ENCODE results near the gene PKIB. TPM values are rescaled to one million over a fixed set of nuclear protein-coding genes. Genes with fewer than 3 reads are reported as not detected.
"Not testable (repeated sequence)": the region's sequence is repeated elsewhere in the genome, so short reads cannot be mapped to it uniquely, and the experiment has no call there.

Gene PKIB
- polyA plus RNA-seq (ENCODE audit: insufficient read depth in 1 of 5, insufficient read length in 5 of 5, low replicate concordance in 1 of 5) = 1 to 10 TPM; 1.7 to 2.7 (median 2.0) TPM
- long read RNA-seq, donor 1, partial matches to known transcripts = 0 of 1 reads
- long read RNA-seq, donor 1, other reads (novel, unspliced or antisense) = 0 of 1 reads
- long read RNA-seq, donor 2 = 0 reads
- long read RNA-seq, donor 3, partial matches to known transcripts = 0 of 1 reads
- long read RNA-seq, donor 3, other reads (novel, unspliced or antisense) = 0 of 1 reads
- long read RNA-seq, donor 4, partial matches to known transcripts = 0 of 1 reads
- long read RNA-seq, donor 4, other reads (novel, unspliced or antisense) = 0 of 1 reads
- long read RNA-seq, donor 5, partial matches to known transcripts = 0 of 1 reads
- long read RNA-seq, donor 5, other reads (novel, unspliced or antisense) = 0 of 1 reads
- long read RNA-seq, donor 6, partial matches to known transcripts = 0 of 2 reads
- long read RNA-seq, donor 6, other reads (novel, unspliced or antisense) = 0 of 2 reads
- long read RNA-seq, donor 7 = 0 reads
- long read RNA-seq, donor 8 = 0 reads

DNA sequence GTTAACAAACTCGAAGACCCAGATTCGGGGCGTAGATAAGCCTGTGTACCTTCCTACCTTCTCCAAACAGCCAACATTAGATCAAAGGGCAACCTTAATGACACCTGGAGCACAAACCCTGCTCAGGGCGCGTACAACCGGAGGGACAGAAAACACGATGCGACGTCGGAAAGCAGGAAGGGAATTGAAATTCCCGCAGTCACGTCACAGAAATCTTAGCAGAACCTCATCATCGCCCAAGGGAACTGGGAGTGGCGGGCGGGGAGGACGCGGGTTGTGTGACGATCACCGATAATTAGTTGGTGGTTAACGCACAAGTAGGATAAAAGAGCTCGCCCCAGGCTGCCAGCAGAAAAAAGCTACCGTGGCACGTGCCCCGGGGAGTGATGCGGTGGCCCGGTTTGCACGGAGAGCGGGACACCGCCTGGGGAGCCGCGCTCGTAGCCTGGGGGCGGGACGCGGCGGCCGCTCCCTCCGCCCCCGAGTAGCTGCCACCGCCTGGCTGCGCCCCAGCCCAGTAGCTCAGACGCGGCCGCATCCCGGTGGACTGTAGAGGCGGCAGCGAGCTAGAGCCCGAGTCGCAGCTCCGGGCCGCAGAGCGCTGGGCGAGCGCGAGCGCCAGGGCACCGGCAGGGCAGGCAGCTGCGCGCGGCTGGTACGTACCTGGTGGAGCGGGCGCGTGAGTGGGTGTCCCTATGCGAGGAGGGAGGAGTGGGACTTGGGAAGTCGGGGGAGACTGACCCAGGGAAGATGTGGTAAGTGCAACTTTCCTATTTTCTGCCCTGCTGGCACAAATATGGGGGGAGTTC, at the start of gene PKIB:
Gene PKIB, plus strand, starts transcription at position 525 of the 809 bp plus-strand sequence. CDS start 107,390 bp downstream, outside the sequence.
- peak; percentile 62 to 67 for DNase-seq

DNA sequence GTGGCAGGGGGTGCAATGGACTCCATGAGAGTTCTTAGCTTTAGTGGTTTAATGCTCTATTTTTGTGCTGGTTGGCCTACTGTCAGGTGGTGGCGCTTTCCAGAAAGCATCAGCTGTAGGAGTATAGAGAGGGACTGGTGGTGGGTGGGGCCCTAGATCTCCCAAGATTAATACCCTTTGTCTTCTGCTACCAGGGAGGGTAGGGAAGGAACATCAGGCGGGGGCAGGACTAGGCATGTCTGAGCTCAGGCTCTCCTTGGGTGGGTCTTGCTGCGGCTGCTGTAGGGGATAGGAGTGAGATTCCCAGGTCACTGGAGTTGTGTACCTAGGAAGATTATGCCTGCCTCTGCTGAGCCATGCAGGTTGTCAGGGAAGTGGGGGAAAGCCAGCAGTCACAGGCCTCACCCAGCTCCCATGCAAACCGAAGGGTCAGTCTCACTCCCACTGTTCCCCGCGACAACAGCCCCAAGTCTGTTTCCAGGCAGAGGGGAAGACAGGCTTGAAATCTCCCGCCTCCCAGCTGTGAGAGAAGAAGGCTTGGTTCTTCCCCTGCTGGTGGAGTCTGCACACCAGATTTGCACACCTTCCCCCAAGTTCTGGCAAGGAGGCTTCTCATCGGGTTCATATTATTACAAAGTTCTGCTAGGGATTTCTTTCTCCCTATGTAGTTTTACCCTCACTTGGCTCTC, 46.7 kb upstream of the PKIB start:
- DNase-seq = no peak

GRCh38 chr6:122564230-122564629, 46.0 kb upstream of the PKIB start:
- no peak for DNase-seq

GRCh38 chr6:122565708-122566107, 44.5 kb upstream of the PKIB start:
- DNase-seq = no peak

GRCh38 chr6:122567034-122567433, 43.2 kb upstream of the PKIB start:
- DNase-seq = no peak

DNA sequence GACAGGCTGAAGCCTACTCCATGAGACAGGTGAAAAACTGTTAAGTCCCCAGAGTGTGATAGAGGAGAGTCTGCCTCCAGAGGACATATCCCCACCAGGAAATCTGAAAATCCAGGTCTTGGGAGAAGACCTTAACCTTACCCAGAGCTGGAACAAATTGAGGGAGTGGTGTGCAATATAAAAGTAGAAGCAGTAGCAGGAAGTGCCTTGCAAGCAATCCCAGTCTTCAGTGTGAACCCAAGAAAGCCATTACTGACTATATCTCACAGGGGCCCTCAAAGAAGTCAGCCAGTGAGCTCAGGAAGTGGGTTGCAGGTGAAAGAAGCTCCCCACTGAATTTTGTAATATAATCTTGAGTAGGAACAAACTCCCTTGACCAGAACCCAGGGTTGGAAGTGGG, 41.9 kb upstream of the PKIB start:
- DNase-seq = no peak

GRCh38 chr6:122568797-122569221, 41.4 kb upstream of the PKIB start:
- no peak for DNase-seq

DNA sequence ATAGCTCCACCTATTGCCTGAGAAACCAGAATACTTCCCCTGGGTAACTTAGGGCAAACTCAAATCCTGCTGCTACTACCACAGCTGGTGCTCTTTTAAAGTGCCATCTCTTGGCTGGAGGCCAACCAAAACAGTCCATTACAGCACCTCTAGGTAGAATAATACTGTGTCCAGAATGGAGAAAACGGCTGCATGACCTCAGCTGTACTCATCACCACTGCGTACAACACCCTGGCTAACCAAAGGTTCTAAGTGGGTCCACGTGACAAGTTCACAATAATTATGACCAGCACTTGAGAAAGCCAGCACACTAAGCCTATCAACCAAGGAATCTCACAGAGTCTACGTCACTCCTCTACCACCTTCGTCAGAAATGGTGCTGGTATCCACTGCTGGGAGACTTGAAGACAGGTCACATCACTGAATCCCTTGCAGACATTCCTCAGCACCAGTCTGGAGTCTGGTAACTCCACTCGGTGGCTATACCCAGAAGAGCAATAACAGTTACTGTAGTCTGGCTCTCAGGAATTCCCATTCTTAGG, 40.9 kb upstream of the PKIB start:
- DNase-seq = no peak

- DNase-seq = no peak
These were observed 38.3 kb upstream of the PKIB start for GRCh38 chr6:122571888-122572287.

GRCh38 chr6:122576888-122577287, 33.3 kb upstream of the PKIB start:
- no peak for DNase-seq

DNA sequence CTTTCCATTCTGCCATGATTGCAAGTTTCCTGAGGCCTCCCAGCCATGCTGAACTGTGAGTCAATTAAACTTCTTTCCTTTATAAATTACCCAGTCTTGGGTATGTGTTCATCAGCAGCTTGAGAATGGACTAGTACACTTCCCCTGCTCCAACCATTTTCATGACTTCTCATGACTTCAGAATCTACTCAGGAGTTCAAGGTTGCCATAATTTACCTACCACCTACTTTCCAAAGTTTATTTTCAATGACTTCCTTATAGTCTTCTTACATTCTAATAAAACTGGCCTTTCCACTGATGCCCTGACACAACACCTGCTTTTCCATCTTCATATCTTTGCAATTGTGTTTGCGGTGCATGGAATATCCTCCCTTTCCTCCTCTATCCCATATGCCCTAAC, 31.2 kb upstream of the PKIB start:
- DNase-seq = no peak

- no peak for DNase-seq
These were observed 29.5 kb upstream of the PKIB start for GRCh38 chr6:122580737-122581136.

GRCh38 chr6:122589115-122589514, 21.1 kb upstream of the PKIB start:
- no peak for DNase-seq

DNA sequence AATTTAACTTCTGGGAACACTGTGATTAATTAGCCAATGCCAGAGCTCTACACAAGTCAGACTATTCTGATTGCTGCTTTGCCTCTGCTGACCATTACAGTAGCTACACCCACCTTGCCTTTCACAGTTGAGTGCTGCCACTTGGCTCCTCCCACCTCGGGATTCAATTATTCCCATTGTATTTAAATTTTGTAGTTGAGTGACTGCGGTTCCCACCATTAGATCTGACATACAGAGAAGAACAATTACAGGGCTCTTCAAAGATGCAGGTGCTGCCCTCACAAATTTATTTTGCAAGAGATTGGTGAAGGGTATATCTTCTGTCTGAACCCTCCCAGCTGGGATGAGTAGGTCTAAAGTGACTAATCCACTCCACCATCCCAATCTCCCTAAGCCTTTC, 11.9 kb upstream of the PKIB start:
- DNase-seq = not testable (repeated sequence)

GRCh38 chr6:122604676-122605075, 5.5 kb upstream of the PKIB start:
- no peak for DNase-seq

- DNase-seq = peak; percentile 15 to 20
These were observed 668 bp downstream of the PKIB start for GRCh38 chr6:122610690-122611455.

DNA sequence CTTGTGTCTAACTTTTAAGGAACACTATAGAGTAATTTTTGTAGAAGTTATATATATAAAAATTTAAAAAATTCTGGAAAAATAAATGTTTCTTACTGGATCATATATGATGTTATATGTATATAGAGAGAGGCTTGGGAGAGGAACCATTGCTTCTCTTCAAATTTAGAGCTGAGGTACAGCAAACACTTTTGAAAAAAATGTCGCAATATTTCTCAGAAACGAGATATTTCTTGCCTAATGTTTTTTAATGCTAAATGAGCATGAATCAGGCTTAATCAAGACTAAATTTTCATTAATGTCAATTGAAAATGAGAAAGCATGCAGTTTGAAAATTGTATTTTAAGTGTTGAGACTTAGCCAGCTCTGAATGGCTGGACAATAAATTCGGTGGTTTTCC, 2.6 kb downstream of the PKIB start:
- DNase-seq = no peak

DNA sequence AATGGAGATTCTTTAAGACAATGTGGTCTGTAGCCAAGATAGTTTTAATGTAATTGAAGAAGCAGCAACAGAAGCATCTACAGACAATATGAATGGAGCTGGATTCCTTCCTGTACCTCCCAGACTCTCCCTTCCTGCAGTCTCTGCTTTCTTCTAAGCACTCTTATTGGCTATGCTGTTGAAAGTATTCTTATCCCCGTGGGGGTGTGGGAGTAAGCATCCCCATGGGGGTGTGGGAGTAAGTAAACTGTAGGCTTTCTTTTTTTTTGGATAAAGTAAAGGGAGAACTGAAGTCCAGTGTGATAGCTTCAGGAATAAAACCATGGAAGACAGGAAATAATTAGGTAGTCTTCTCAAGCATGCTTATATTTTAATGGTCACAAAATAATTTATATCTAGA, 4.1 kb downstream of the PKIB start:
- no peak for DNase-seq

- no peak for DNase-seq
These were observed 5.2 kb downstream of the PKIB start for GRCh38 chr6:122615409-122615808.

DNA sequence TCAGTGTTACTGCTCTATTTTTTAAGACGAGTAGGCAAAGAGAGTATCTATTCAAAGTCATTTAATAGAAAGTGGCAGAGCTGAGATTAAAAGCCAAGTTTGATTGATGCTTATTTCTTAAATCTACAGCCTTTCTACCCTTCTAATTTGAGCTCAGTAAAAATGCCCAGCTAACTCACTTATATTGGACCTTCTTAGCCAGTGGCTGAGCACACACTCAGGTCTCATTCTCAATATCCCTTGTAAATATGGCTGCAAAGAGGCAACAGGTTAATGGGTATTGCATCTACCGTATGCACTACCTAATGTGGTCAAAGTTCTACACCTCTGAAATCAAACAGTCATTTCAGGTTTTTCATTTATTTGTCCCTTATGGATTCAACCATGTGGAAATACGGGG, 6.7 kb downstream of the PKIB start:
- no peak for DNase-seq

DNA sequence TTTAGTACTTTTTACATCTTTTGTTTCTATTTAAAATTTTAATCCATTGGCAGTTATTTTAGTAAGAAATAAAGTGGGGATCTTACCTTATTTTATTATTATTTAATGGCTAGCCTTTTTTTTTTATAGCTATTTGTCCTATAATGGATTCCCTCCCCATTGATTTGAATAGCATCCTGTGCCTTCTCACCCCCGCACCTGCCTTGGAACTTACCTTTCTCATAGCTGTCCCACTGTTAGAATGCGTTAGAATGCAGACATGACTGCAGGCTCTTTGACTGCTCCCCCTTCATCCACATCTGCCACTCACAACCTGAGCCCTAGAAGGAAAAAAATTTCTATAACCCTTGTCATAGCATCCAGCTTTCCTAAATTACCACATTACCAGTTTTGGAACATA, 9.1 kb downstream of the PKIB start:
- DNase-seq = no peak

All from right lung (tissue), 10 donors.